HEK293 (cell line): ENCODE results near the gene SRC.

Source experiments
- CTCF ChIA-PET: fragments of 350-600 bp; formaldehyde crosslinking; extraction: SDS; loops from one replicate; lab custom pipeline; 2021; ENCODE audit warnings: antibody characterized with exemption; lab: Yijun Ruan, JAX
- POLR2A ChIA-PET: fragments of 300-600 bp; formaldehyde crosslinking; extraction: SDS; loops from one replicate; lab custom pipeline; 2020; ENCODE audit warnings: antibody characterized with exemption, inconsistent platforms; lab: Yijun Ruan, JAX
- H3K27ac ChIP-seq: fragments of 200-500 bp; sonication (Bioruptor generic); 2 replicates; pipeline ENCODE4 v1.5.1; 2014; ENCODE audit warnings: low read depth, low read length, control low read depth, inconsistent platforms; ENCODE audit errors: extremely low read depth
- H3K36me3 ChIP-seq, 2 experiments: fragments of 200-500 bp in 1 of 2; sonication (Bioruptor generic) in 1 of 2; 1 replicate in 1 of 2; 2 replicates in 1 of 2; pipeline ENCODE4 v1.5.1; 2014 to 2017; ENCODE audit warnings: inconsistent platforms in 2 of 2, low read length in 2 of 2; ENCODE audit not compliant: control insufficient read depth in 2 of 2, insufficient read depth in 1 of 2
- H3K4me1 ChIP-seq: fragments of 200-500 bp; sonication (Bioruptor generic); 2 replicates; pipeline ENCODE4 v1.5.1; 2014; ENCODE audit warnings: mild to moderate bottlenecking, low read length, inconsistent platforms; ENCODE audit not compliant: control insufficient read depth, insufficient read depth
- H3K4me3 ChIP-seq: 2 replicates; pipeline ENCODE4 v1.5.1; 2011; ENCODE audit warnings: low read depth, mild to moderate bottlenecking, control low read depth, low read length, moderate library complexity
- H3K9me3 ChIP-seq: fragments of 200-500 bp; sonication (Bioruptor generic); 2 replicates; pipeline ENCODE4 v1.5.1; 2014; ENCODE audit warnings: low read depth, low read length, inconsistent platforms; ENCODE audit not compliant: control insufficient read depth, insufficient read depth
- ELK4 ChIP-seq: IDR thresholded peaks from 2 replicates; pipeline ENCODE4 v1.6.1; 2011; ENCODE audit warnings: mild to moderate bottlenecking, low read depth, low read length, borderline replicate concordance
- GLIS1 ChIP-seq: fragments of 450-650 bp; formaldehyde crosslinking; IDR thresholded peaks from 2 replicates; pipeline ENCODE4 v1.5.1; 2016; ENCODE audit warnings: missing biosample characterization, missing genetic modification characterization
- PBX3 ChIP-seq: sonication (generic); formaldehyde crosslinking; IDR thresholded peaks from 2 replicates; pipeline ENCODE4 v1.8.1; 2022; ENCODE audit warnings: mild to moderate bottlenecking, moderate library complexity, missing genetic modification reagents
- PRDM1 ChIP-seq: fragments of 450-650 bp; formaldehyde crosslinking; IDR thresholded peaks from 2 replicates; pipeline ENCODE4; 2016; ENCODE audit warnings: missing biosample characterization, missing genetic modification characterization
- SCRT1 ChIP-seq: fragments of 450-650 bp; formaldehyde crosslinking; IDR thresholded peaks from 2 replicates; pipeline ENCODE4 v1.5.1; 2016; ENCODE audit warnings: missing biosample characterization, missing genetic modification characterization, borderline replicate concordance
- YY1 ChIP-seq: fragments of 450-650 bp; formaldehyde crosslinking; IDR thresholded peaks from 2 replicates; pipeline ENCODE4 v1.5.1; 2018; ENCODE audit warnings: missing biosample characterization, missing genetic modification characterization
- ZNF280C ChIP-seq: fragments of 450-650 bp; formaldehyde crosslinking; IDR thresholded peaks from 2 replicates; pipeline ENCODE4 v1.5.1; 2016; ENCODE audit warnings: missing biosample characterization, missing genetic modification characterization
- ZNF501 ChIP-seq: fragments of 450-650 bp; formaldehyde crosslinking; IDR thresholded peaks from 2 replicates; pipeline ENCODE4 v1.5.1; 2016; ENCODE audit warnings: missing biosample characterization, missing genetic modification characterization
- ZNF514 ChIP-seq: fragments of 450-650 bp; formaldehyde crosslinking; IDR thresholded peaks from 2 replicates; pipeline ENCODE4 v1.5.1; 2016; ENCODE audit warnings: missing biosample characterization, missing genetic modification characterization
- ZNF529 ChIP-seq: fragments of 450-650 bp; formaldehyde crosslinking; IDR thresholded peaks from 2 replicates; pipeline ENCODE4 v1.5.1; 2017; ENCODE audit warnings: missing genetic modification characterization, missing biosample characterization; ENCODE audit not compliant: insufficient replicate concordance
- ZSCAN4 ChIP-seq: fragments of 450-650 bp; formaldehyde crosslinking; IDR thresholded peaks from 2 replicates; pipeline ENCODE4 v1.5.1; 2017; ENCODE audit warnings: missing biosample characterization, missing genetic modification characterization
- ZXDB ChIP-seq: fragments of 450-650 bp; formaldehyde crosslinking; IDR thresholded peaks from 2 replicates; pipeline ENCODE4 v1.5.1; 2016; ENCODE audit warnings: missing biosample characterization, missing genetic modification characterization
- TF ChIP-seq, protein P1 (sequence below): fragments of 450-650 bp; formaldehyde crosslinking; IDR thresholded peaks from 2 replicates; pipeline ENCODE4 v1.5.1; 2016; ENCODE audit warnings: missing biosample characterization, missing genetic modification characterization
- TF ChIP-seq, protein P2 (sequence below): fragments of 450-650 bp; formaldehyde crosslinking; IDR thresholded peaks from 2 replicates; pipeline ENCODE4 v1.5.1; 2016; ENCODE audit warnings: missing biosample characterization, missing genetic modification characterization
- TF ChIP-seq, protein P3 (sequence below): fragments of 450-650 bp; formaldehyde crosslinking; IDR thresholded peaks from 2 replicates; pipeline ENCODE4 v1.5.1; 2016; ENCODE audit warnings: missing biosample characterization, missing genetic modification characterization

Gene SRC

DNA sequence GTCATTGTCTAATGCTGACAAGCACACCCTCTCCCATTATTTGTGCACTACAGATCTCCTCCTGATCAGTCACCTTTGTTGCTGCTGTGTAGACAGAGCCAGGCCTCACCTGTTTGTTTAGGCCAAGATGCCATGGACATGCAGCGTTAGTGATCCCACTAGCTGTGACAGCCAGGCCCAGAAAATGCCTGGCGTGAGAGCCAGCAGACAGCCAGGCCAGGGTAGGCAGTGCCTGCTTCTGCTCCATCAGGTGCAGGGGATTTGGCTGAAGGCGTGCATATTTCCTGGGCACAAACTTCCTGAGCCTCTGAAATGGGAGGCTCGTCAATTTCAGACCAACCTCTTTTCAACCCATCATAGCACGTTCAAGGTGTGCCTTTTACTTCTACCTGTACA is 29.2 kb upstream of the SRC start (continued):
- TF ChIP-seq YY1 (tag by site-specific recombination) (no peak), ZNF514 (tag by site-specific recombination) (no peak)

DNA sequence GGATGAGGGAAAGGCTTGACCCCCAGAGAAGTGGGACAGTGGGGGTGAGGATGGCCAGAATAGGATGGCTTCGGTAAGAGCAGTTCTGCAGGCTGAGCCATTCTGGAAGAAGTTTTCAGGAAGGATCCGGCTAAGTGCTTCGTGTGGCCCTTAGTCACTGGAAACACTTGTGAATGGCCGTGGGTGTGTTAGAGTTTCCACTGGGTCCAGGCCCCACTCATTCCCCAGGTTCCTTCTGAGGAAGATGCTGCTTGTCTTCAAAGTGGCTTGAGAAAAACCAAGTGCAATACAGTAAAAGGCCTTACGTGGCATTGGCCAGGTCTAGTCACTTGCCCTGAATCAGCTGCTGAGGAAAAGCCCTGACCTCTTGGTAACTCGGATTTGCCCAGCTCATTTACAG is 28.6 kb upstream of the SRC start:
- H3K4me3 ChIP-seq = no peak overlapping the region
- TF ChIP-seq GLIS1 (tag by site-specific recombination) = no peak
- no peak for TF ChIP-seq ZNF280C (tag by site-specific recombination)
- TF ChIP-seq, protein P1, sequence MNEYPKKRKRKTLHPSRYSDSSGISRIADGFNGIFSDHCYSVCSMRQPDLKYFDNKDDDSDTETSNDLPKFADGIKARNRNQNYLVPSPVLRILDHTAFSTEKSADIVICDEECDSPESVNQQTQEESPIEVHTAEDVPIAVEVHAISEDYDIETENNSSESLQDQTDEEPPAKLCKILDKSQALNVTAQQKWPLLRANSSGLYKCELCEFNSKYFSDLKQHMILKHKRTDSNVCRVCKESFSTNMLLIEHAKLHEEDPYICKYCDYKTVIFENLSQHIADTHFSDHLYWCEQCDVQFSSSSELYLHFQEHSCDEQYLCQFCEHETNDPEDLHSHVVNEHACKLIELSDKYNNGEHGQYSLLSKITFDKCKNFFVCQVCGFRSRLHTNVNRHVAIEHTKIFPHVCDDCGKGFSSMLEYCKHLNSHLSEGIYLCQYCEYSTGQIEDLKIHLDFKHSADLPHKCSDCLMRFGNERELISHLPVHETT (tag by site-specific recombination) = no peak
- TF ChIP-seq, all 188 proteins: peak for 0
- no peaks in the 10 kb centered on the region for H3K4me1 ChIP-seq
- peaks cover 0 to 33% of the 10 kb centered on the region in 2 experiments; a peak in 2 of 3 replicates for H3K36me3 ChIP-seq
- ChIA-PET CTCF (no interaction called here), POLR2A (interaction anchor here (1.0 to 1.2 kb wide), 2 partner anchors 10 to 15 kb away, joined by 3 to 5 read pairs; no protein-coding TSS in a partner anchor)
- H3K27ac ChIP-seq = no peak overlapping the region
- H3K9me3 ChIP-seq = no peaks in the 10 kb centered on the region

DNA sequence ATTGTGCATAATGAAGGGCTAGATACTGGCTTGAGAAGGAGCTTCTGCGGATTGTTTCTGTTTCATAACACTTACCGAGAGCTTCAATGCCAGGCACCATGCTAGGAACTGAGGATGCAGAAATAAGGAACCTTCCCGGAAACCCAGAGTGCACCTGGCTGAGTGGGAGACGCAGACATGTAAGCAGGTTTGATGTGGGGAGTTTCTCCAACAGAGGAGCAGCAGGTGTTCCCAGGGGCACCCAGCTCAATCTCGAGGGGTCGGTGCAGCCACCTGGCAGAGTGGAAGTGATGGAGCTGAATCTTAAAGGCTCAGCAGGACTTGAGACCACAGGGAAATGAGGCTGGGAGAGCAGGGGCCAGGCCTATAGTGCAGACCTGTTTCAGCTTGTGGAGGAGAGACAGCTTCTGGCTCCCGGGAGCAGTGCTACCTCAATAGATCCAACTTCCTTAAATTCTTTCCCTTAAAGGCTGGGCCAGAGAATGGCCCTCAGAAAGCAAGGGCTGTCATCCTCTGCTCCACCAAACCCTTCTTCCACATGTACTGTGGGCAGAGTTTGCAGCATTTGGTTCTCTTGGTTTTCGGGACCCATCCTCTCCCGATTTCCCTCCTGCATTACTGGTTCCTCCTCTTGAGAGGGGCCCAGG is 27.8 kb upstream of the SRC start:
- POLR2A ChIA-PET = interaction anchor here (1.2 kb wide), 1 partner anchor 14 kb away, joined by 3 read pairs; no protein-coding TSS in a partner anchor
- no peaks in the 10 kb centered on the region for H3K4me1 ChIP-seq
- no peak overlapping the region for H3K4me3 ChIP-seq
- no peak overlapping the region for H3K27ac ChIP-seq
- TF ChIP-seq ELK4 (no peak), ZXDB (no peak), SCRT1 (tag by site-specific recombination) (no peak), ZNF501 (no peak), PRDM1 (tag by site-specific recombination) (no peak)
- TF ChIP-seq, all 188 proteins: peak for 0
- CTCF ChIA-PET = no interaction called here
- peaks cover 0 to 33% of the 10 kb centered on the region in 2 experiments; a peak in 2 of 3 replicates for H3K36me3 ChIP-seq
- no peaks in the 10 kb centered on the region for H3K9me3 ChIP-seq

DNA sequence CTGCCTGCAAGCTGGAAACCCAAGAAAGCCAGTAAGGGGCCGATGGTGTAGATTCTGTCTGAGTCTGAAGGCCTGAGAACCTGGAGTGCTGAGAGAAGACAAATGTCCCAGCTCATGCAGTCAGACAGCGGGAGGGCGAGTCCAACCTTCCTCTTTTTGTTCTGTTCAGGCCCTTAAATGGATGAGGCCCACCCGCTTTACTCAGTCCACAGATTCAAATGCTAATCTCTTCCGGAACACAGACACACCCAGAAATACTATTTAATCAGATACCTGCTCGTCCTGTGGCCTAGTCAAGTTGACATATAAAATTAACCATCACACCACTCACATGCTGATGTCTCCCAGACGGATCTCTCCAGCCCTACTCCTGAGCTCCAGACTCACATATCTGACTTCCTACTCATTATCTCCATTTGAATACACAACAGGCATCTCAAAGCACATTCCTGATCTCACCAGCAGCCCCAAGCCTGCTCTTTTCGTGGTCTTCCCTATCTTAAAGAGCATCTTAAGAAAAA is 26.7 kb upstream of the SRC start:
- Histone ChIP-seq H3K36me3 (peaks cover 0 to 33% of the 10 kb centered on the region in 2 experiments; a peak in 1 of 3 replicates), H3K4me1 (no peaks in the 10 kb centered on the region), H3K9me3 (no peaks in the 10 kb centered on the region), H3K27ac (no peak overlapping the region), H3K4me3 (no peak overlapping the region)
- POLR2A ChIA-PET = interaction anchor here (0.8 to 1.2 kb wide), 4 partner anchors 25 to 30 kb away, joined by 3 to 7 read pairs (median 5); partner anchors contain the start of genes MANBAL and SRC
- CTCF ChIA-PET = interaction anchor here (1.1 kb wide), 1 partner anchor 30 kb away, joined by 3 read pairs; the partner anchor contains the start of gene MANBAL
- TF ChIP-seq, protein P2, sequence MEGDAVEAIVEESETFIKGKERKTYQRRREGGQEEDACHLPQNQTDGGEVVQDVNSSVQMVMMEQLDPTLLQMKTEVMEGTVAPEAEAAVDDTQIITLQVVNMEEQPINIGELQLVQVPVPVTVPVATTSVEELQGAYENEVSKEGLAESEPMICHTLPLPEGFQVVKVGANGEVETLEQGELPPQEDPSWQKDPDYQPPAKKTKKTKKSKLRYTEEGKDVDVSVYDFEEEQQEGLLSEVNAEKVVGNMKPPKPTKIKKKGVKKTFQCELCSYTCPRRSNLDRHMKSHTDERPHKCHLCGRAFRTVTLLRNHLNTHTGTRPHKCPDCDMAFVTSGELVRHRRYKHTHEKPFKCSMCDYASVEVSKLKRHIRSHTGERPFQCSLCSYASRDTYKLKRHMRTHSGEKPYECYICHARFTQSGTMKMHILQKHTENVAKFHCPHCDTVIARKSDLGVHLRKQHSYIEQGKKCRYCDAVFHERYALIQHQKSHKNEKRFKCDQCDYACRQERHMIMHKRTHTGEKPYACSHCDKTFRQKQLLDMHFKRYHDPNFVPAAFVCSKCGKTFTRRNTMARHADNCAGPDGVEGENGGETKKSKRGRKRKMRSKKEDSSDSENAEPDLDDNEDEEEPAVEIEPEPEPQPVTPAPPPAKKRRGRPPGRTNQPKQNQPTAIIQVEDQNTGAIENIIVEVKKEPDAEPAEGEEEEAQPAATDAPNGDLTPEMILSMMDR (tag by site-specific recombination) = no peak
- no peak for TF ChIP-seq ZNF529
- TF ChIP-seq, protein P3, sequence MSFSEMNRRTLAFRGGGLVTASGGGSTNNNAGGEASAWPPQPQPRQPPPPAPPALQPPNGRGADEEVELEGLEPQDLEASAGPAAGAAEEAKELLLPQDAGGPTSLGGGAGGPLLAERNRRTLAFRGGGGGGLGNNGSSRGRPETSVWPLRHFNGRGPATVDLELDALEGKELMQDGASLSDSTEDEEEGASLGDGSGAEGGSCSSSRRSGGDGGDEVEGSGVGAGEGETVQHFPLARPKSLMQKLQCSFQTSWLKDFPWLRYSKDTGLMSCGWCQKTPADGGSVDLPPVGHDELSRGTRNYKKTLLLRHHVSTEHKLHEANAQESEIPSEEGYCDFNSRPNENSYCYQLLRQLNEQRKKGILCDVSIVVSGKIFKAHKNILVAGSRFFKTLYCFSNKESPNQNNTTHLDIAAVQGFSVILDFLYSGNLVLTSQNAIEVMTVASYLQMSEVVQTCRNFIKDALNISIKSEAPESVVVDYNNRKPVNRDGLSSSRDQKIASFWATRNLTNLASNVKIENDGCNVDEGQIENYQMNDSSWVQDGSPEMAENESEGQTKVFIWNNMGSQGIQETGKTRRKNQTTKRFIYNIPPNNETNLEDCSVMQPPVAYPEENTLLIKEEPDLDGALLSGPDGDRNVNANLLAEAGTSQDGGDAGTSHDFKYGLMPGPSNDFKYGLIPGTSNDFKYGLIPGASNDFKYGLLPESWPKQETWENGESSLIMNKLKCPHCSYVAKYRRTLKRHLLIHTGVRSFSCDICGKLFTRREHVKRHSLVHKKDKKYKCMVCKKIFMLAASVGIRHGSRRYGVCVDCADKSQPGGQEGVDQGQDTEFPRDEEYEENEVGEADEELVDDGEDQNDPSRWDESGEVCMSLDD (tag by site-specific recombination) = no peak
- no peak for TF ChIP-seq ZSCAN4
- TF ChIP-seq PBX3 (CRISPR knock-in tag) = no peak
